ENCODE data around the gene SAMD7. TPM values are rescaled to one million over a fixed set of nuclear protein-coding genes. Genes with fewer than 3 reads are reported as not detected.

Gene SAMD7
- total RNA-seq, 4 donors from 2014 or later = not detected

DNA sequence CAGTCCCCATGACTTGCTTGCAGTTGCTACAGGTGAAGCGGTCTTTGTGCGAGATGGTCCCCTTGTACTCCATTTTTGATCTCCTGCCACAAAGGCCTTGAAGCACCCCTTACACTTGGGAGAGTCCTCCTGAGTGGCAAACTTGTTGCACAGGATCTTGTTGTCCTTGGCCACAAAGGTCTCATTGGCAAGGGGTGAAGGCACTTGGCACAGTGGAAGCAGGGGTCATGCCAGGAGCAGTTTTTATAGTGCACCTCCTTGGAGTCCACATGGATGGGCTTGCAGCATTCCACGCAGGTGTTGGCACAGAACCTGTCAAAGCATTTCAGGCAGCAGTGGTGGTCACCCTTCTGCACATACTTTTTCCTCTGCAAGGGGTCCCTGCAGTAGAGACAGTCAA, 35.0 kb downstream of the SAMD7 start:
- TF ChIP-seq POLR2A (IDR thresholded peaks at IDR 0.05) = no peak
- TF ChIP-seq, protein P1, sequence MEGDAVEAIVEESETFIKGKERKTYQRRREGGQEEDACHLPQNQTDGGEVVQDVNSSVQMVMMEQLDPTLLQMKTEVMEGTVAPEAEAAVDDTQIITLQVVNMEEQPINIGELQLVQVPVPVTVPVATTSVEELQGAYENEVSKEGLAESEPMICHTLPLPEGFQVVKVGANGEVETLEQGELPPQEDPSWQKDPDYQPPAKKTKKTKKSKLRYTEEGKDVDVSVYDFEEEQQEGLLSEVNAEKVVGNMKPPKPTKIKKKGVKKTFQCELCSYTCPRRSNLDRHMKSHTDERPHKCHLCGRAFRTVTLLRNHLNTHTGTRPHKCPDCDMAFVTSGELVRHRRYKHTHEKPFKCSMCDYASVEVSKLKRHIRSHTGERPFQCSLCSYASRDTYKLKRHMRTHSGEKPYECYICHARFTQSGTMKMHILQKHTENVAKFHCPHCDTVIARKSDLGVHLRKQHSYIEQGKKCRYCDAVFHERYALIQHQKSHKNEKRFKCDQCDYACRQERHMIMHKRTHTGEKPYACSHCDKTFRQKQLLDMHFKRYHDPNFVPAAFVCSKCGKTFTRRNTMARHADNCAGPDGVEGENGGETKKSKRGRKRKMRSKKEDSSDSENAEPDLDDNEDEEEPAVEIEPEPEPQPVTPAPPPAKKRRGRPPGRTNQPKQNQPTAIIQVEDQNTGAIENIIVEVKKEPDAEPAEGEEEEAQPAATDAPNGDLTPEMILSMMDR (IDR thresholded peaks at IDR 0.05) = no peak
- WGBS, 2 donors = 90 to 100% methylated on average over 3 of the region's 3 CpGs
- DNase-seq (ENCODE audit: low spot score in 2 of 2) = no peak
- intact Hi-C loops (cut with DNase I; ENCODE audit: low total_unique reads) = no loop called here
- no peak overlapping the region for H3K4me3 ChIP-seq (ENCODE audit: low read depth, poor library complexity, severe bottlenecking)

DNA sequence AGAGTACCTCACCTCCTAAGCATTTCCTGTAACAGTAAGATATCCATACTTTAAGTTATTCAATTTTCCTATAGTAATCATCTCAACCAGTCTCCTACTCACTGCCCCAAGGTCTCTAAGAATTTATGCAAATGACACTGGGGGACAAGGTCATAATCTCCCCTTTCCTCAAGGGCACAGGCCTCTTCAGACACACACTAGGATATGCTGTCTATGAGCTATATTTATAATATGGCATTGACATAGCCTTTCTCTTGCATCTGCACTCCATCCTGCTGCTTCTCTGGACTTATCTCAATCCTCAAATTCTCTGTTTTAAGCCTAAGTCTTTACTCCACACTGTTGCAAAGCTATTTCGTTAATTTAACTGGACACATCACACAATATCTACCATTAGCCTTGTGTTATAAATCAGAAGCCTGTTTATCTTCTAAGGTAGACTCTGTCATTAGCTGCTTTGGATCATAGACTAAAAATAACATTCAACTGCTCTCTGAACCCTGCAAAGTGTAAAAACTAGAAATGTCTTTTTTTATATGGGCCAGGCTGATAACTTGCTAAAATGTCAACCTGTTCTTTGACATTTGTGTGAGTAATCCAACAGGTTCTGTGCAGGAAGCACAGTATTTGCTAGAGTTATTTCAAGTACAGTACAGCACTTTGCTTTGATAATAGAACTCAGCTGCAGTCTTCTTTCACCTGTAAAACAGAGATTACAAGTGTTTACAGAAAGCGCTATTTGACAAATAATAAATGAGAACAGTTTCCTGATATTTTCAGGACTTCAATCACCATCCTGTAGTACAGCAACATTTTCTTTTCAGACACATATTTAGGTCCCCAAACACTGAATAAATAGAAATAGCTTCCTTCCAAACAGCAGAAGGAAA, 37.4 kb downstream of the SAMD7 start:
- H3K4me3 ChIP-seq (ENCODE audit: low read depth, poor library complexity, severe bottlenecking) = no peak overlapping the region
- intact Hi-C loops (cut with DNase I; ENCODE audit: low total_unique reads) = no loop called here
- TF ChIP-seq, protein P1 (IDR thresholded peaks at IDR 0.05) = no peak
- TF ChIP-seq POLR2A (IDR thresholded peaks at IDR 0.05) = no peak
- 87 to 88% methylated on average over 2 of the region's 2 CpGs for WGBS, 2 donors
- DNase-seq (ENCODE audit: low spot score in 2 of 2) = no peak

DNA sequence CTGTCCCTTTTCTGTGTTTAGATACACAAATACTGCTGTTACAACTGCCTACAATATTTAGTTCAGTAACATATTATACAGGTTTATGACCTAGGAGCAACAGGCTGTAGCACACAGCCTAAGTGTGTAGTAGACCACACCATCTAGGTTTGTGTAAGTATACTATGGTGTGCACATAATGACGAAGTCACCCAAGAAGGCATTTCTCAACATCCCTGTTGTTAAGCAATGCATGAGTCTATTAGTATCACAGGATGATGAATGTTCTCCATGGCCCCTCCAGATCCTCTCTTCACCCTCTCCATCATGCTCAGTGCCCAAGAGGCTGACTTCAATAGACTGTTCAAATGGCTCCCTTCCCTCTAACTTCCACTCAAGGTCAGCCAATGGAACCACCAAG, 40.7 kb downstream of the SAMD7 start:
- intact Hi-C loops (cut with DNase I; ENCODE audit: low total_unique reads) = no loop called here
- DNase-seq (ENCODE audit: low spot score in 2 of 2) = no peak
- no peak for TF ChIP-seq POLR2A (IDR thresholded peaks at IDR 0.05)
- TF ChIP-seq, protein P1 (IDR thresholded peaks at IDR 0.05) = no peak
- 95 to 100% methylated on average over 1 of the region's 1 CpG for WGBS, 2 donors
- H3K4me3 ChIP-seq (ENCODE audit: low read depth, poor library complexity, severe bottlenecking) = no peak overlapping the region

DNA sequence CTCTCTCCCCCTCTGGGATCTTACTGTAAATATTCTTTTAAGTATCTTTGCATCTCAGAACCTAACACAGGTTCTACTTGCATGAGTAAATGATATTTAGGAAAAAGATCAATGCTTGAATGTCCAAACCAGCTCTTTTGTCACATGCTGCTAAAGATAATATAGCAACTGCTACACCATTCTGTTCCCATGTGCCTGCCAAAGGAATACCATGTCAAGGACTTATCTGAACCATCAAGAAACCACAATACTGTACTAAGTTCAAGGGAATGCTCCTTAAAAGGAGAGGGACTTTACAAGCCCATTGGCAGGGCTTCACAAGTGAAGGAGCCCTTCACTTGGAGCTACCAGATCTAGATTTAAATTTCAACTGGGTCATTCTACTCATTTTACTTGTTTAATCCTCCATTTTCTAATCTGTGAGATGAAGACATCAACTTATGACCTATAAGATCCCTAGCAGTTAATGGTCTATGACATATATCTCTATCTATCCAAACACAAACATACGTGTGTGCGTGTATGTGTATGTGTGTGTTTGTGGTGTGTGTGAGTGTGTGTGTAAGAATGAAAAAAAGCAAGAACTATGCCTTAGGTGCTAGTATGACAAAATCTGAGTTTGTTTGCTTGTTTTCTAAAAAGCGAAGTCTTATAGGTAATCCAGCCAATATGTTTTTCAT, 42.2 kb downstream of the SAMD7 start:
- no peak for DNase-seq (ENCODE audit: low spot score in 2 of 2)
- WGBS, 2 donors = 88 to 91% methylated on average over 3 of the region's 3 CpGs
- TF ChIP-seq, protein P1 (IDR thresholded peaks at IDR 0.05) = no peak
- no peak for TF ChIP-seq POLR2A (IDR thresholded peaks at IDR 0.05)
- no peak overlapping the region for H3K4me3 ChIP-seq (ENCODE audit: low read depth, poor library complexity, severe bottlenecking)
- intact Hi-C loops (cut with DNase I; ENCODE audit: low total_unique reads) = no loop called here

DNA sequence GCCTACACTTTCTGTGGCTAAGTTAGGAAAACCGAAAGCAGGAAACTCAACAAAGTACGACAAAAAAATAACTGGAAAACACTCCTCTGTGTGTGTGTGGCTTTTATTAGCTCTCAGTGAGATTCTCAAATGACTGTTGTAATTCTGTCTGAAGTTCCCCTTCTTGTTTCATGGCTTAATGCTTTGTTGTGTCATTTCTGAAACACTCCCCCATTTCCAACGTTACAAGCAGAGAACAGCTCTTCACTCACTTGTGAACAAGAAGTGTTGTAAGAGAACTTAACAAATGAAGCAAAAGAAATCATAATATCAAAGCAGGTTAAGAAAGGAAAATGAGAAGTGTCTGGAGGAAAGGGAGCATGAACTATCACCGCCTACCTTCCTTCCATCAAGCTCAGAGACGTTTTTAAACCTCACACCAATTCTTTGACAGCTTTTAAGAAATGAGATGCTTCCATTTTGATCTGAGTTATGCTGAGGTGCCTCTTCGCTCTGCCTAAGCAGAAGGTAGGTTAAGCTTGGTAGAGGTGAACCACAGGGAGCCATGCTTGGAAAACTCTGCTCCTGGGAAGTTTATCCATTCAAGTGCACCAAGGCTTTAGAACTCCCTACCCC, 42.9 kb downstream of the SAMD7 start:
- no peak overlapping the region for H3K4me3 ChIP-seq (ENCODE audit: low read depth, poor library complexity, severe bottlenecking)
- no peak for DNase-seq (ENCODE audit: low spot score in 2 of 2)
- no peak for TF ChIP-seq POLR2A (IDR thresholded peaks at IDR 0.05)
- TF ChIP-seq, protein P1 (IDR thresholded peaks at IDR 0.05) = no peak
- 61 to 62% methylated on average over 6 of the region's 6 CpGs for WGBS, 2 donors
- intact Hi-C loops (cut with DNase I; ENCODE audit: low total_unique reads) = no loop called here
